Measurements from ENCODE around the gene RAB25. TPM values are rescaled to one million over a fixed set of nuclear protein-coding genes. Genes with fewer than 3 reads are reported as not detected.

RAB25 gene
- total RNA-seq, 1 donor from 2014 or later: not detected

GRCh38 chr1:156072251-156072650, 11.3 kb downstream of the RAB25 start:
- intact Hi-C loops (cut with DNase I): no loop called here
- no peak for TF ChIP-seq CTCF (IDR thresholded peaks at IDR 0.05)
- H3K27me3 ChIP-seq: no peaks in the 10 kb centered on the region

GRCh38 chr1:156073110-156073687, 12.2 kb downstream of the RAB25 start:
- TF ChIP-seq CTCF (IDR thresholded peaks at IDR 0.05): no peak
- Histone ChIP-seq H3K4me1 (no peaks in the 10 kb centered on the region), H3K27ac (no peak overlapping the region), H3K27me3 (no peaks in the 10 kb centered on the region), H3K4me3 (no peak overlapping the region), H3K36me3 (no peaks in the 10 kb centered on the region), H3K9me3 (no peaks in the 10 kb centered on the region)
- DNase-seq (ENCODE audit: low spot score in 2 of 2): no peak
- intact Hi-C loops (cut with DNase I): no loop called here

More at GRCh38 chr1:156072251-156072650, 11.3 kb downstream of the RAB25 start:
- Histone ChIP-seq H3K36me3 (no peaks in the 10 kb centered on the region), H3K4me3 (no peak overlapping the region), H3K4me1 (no peaks in the 10 kb centered on the region), H3K27ac (no peak overlapping the region), H3K9me3 (no peaks in the 10 kb centered on the region)
- DNase-seq (ENCODE audit: low spot score in 2 of 2): no peak

GRCh38 chr1:156073740-156074139, 12.8 kb downstream of the RAB25 start:
- H3K27ac ChIP-seq: no peak overlapping the region
- intact Hi-C loops (cut with DNase I): no loop called here
- no peaks in the 10 kb centered on the region for H3K4me1 ChIP-seq
- DNase-seq (ENCODE audit: low spot score in 2 of 2): no peak
- no peaks in the 10 kb centered on the region for H3K27me3 ChIP-seq
- TF ChIP-seq CTCF (IDR thresholded peaks at IDR 0.05): no peak
- H3K36me3 ChIP-seq: no peaks in the 10 kb centered on the region
- no peaks in the 10 kb centered on the region for H3K9me3 ChIP-seq
- H3K4me3 ChIP-seq: no peak overlapping the region

GRCh38 chr1:156074661-156075060, 13.7 kb downstream of the RAB25 start:
- Histone ChIP-seq H3K9me3 (no peaks in the 10 kb centered on the region), H3K36me3 (no peaks in the 10 kb centered on the region), H3K4me1 (no peaks in the 10 kb centered on the region), H3K27me3 (no peaks in the 10 kb centered on the region), H3K4me3 (no peak overlapping the region), H3K27ac (no peak overlapping the region)
- intact Hi-C loops (cut with DNase I): no loop called here
- DNase-seq (ENCODE audit: low spot score in 2 of 2): no peak
- TF ChIP-seq CTCF (IDR thresholded peaks at IDR 0.05): no peak

GRCh38 chr1:156075162-156075561, 14.2 kb downstream of the RAB25 start:
- H3K36me3 ChIP-seq: no peaks in the 10 kb centered on the region
- intact Hi-C loops (cut with DNase I): no loop called here
- H3K4me1 ChIP-seq: no peaks in the 10 kb centered on the region
- H3K4me3 ChIP-seq: no peak overlapping the region
- no peaks in the 10 kb centered on the region for H3K9me3 ChIP-seq
- no peak for TF ChIP-seq CTCF (IDR thresholded peaks at IDR 0.05)
- no peak for DNase-seq (ENCODE audit: low spot score in 2 of 2)
- no peak overlapping the region for H3K27ac ChIP-seq
- H3K27me3 ChIP-seq: no peaks in the 10 kb centered on the region

GRCh38 chr1:156075775-156076204, 14.8 kb downstream of the RAB25 start:
- H3K36me3 ChIP-seq: no peaks in the 10 kb centered on the region
- H3K27me3 ChIP-seq: no peaks in the 10 kb centered on the region
- intact Hi-C loops (cut with DNase I): no loop called here
- TF ChIP-seq CTCF (IDR thresholded peaks at IDR 0.05): no peak
- DNase-seq (ENCODE audit: low spot score in 2 of 2): no peak
- no peak overlapping the region for H3K27ac ChIP-seq
- H3K4me1 ChIP-seq: no peaks in the 10 kb centered on the region
- H3K9me3 ChIP-seq: no peaks in the 10 kb centered on the region
- peak overlapping the region in 1 of 2 donors; percentile 16 for H3K4me3 ChIP-seq
